Ureter (tissue), 1 donor: ENCODE results near the gene SERTM1. TPM values are rescaled to one million over a fixed set of nuclear protein-coding genes. Genes with fewer than 3 reads are reported as not detected.

Source experiments
- DNase-seq: peaks from one replicate; pipeline ENCODE4 v3.0.0-alpha.2; 2020; ENCODE audit warnings: low spot score
- total RNA-seq: library from RNA; stranded (reverse); gene quantifications from one replicate; pipeline ENCODE4 v1.2.4, GENCODE V29; 2023
- donor health status: DM: yes; HTN: yes; CAD: no.

SERTM1 gene
- total RNA-seq, 1 donor from 2014 or later, result 0.34 TPM

GRCh38 chr13:36710396-36710795 is 36.6 kb downstream of the SERTM1 start:
- DNase-seq, result no peak

GRCh38 chr13:36712290-36712689 is 38.5 kb downstream of the SERTM1 start:
- no peak for DNase-seq

GRCh38 chr13:36712770-36713169 is 39.0 kb downstream of the SERTM1 start:
- DNase-seq, result no peak

GRCh38 chr13:36713887-36714286 is 40.1 kb downstream of the SERTM1 start:
- no peak for DNase-seq

GRCh38 chr13:36715841-36716240 is 42.0 kb downstream of the SERTM1 start:
- DNase-seq, result no peak

- no peak for DNase-seq
Observed at GRCh38 chr13:36717017-36717416, 43.2 kb downstream of the SERTM1 start.

- DNase-seq, result no peak
Observed at GRCh38 chr13:36717966-36718545, 44.2 kb downstream of the SERTM1 start.

- DNase-seq, result no peak
Observed at GRCh38 chr13:36718686-36719085, 44.9 kb downstream of the SERTM1 start.

- DNase-seq, result no peak
Observed at GRCh38 chr13:36724141-36724540, 50.3 kb downstream of the SERTM1 start.

- DNase-seq, result no peak
Observed at GRCh38 chr13:36725936-36726335, 52.1 kb downstream of the SERTM1 start.

GRCh38 chr13:36728006-36728405 is 54.2 kb downstream of the SERTM1 start:
- no peak for DNase-seq

- peak; percentile 55 for DNase-seq
Observed at GRCh38 chr13:36736119-36736726, 62.4 kb downstream of the SERTM1 start.

- DNase-seq, result no peak
Observed at GRCh38 chr13:36737524-36738083, 63.8 kb downstream of the SERTM1 start.

- DNase-seq, result no peak
Observed at GRCh38 chr13:36745436-36745835, 71.6 kb downstream of the SERTM1 start.

GRCh38 chr13:36746051-36746450 is 72.2 kb downstream of the SERTM1 start:
- DNase-seq, result no peak

Other genes with a start within 250 kb of the SERTM1 start
- 1.3 TPM for gene CCNA1, start 241.5 kb upstream of the SERTM1 start, total RNA-seq
- gene RFXAP, start 145.2 kb downstream of the SERTM1 start, total RNA-seq, result 8.3 TPM
- 13.8 TPM for gene SMAD9, start 246.2 kb downstream of the SERTM1 start, total RNA-seq